ENCODE results near the gene MAGI1. TPM values are rescaled to one million over a fixed set of nuclear protein-coding genes. Genes with fewer than 3 reads are reported as not detected.

Gene MAGI1
- total RNA-seq, 1 donor from 2014 or later: 47.1 TPM

DNA sequence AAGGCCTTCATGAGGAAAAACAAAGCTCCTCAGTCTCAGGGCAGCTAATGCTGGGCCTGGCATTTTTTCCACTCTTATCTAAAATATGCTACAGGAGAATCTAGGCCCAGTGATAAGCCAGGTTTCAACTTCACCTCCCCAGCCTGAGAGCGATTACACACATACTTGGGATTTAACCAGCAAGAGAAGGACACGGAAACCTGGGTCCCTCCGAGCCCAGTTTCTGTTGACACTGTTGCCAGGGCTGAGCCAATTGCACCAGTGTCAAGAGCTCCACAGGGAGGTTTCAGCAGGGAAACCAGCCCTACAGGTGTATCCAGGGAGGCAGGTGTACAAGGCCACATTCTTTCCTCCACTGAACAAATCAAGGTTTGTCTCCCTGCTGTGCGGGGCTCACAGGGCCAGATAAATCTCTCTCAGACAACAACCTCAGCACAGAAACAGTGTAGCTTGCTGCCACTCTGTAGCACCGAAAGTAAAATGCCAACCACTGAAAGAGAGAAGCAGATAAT lies 85.4 kb downstream of the MAGI1 start:
- Histone ChIP-seq H3K4me1 (peaks cover 21% of the 10 kb centered on the region), H3K9me3 (no peaks in the 10 kb centered on the region), H3K27ac (peak overlapping the region; percentile 61), H3K4me3 (no peak overlapping the region), H3K27me3 (no peaks in the 10 kb centered on the region), H3K36me3 (no peaks in the 10 kb centered on the region)
- no peak for DNase-seq (ENCODE audit: extremely low spot score in 2 of 2)
- intact Hi-C loops (cut with DNase I): no loop called here
- peak in 1 of 2 donors; percentile 9 for TF ChIP-seq POLR2AphosphoS5 (IDR thresholded peaks at IDR 0.05; ENCODE audit: insufficient read depth in 1 of 2, low read depth in 1 of 2)
- no peak for TF ChIP-seq POLR2A (IDR thresholded peaks at IDR 0.05)

- TF ChIP-seq POLR2AphosphoS5 (IDR thresholded peaks at IDR 0.05; ENCODE audit: insufficient read depth in 1 of 2, low read depth in 1 of 2) (no peak), POLR2A (IDR thresholded peaks at IDR 0.05) (no peak)
- TF ChIP-seq, protein P1, sequence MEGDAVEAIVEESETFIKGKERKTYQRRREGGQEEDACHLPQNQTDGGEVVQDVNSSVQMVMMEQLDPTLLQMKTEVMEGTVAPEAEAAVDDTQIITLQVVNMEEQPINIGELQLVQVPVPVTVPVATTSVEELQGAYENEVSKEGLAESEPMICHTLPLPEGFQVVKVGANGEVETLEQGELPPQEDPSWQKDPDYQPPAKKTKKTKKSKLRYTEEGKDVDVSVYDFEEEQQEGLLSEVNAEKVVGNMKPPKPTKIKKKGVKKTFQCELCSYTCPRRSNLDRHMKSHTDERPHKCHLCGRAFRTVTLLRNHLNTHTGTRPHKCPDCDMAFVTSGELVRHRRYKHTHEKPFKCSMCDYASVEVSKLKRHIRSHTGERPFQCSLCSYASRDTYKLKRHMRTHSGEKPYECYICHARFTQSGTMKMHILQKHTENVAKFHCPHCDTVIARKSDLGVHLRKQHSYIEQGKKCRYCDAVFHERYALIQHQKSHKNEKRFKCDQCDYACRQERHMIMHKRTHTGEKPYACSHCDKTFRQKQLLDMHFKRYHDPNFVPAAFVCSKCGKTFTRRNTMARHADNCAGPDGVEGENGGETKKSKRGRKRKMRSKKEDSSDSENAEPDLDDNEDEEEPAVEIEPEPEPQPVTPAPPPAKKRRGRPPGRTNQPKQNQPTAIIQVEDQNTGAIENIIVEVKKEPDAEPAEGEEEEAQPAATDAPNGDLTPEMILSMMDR (IDR thresholded peaks at IDR 0.05): no peak
- no peaks in the 10 kb centered on the region for H3K27me3 ChIP-seq
- peak overlapping the region; percentile 61 for H3K27ac ChIP-seq
- intact Hi-C loops (cut with DNase I): no loop called here
- no peak overlapping the region for H3K4me3 ChIP-seq
- no peaks in the 10 kb centered on the region for H3K9me3 ChIP-seq
- no peaks in the 10 kb centered on the region for H3K36me3 ChIP-seq
- no peak for DNase-seq (ENCODE audit: extremely low spot score in 2 of 2)
- peaks cover 21% of the 10 kb centered on the region for H3K4me1 ChIP-seq
These were observed 85.9 kb downstream of the MAGI1 start for GRCh38 chr3:65952842-65953241.

DNA sequence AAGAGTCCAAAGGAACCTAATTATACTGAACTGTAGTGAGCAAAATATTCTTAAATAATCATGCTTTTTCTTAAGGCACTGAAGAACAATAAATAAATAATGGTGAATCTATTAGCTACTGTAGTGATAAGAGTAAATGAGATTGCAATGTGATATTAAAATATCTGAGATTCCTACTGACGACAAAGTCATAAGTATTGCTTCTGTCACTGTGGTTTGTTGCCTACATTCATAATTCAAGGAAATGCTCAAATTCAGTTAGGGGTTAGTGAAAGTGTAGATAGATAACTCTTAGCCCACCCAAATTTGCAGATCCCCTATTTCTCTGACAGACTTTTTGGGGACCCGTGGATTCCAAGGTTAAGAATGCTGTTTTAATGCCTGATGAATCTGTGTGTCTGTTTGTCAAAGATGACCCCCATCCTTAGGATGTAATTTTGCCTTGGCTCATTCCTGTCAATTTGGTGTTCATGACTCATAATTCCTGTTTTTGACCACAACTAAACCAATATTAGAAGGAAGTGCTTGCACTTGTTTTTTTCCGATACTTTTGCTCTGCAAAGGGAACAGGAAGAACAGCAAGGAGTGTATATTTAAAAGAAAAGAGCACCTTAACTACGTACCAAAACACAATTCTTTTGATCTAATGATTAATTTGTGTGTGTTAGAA lies 86.7 kb downstream of the MAGI1 start:
- Histone ChIP-seq H3K4me1 (peaks cover 21% of the 10 kb centered on the region), H3K27ac (peak overlapping the region; percentile 61), H3K36me3 (no peaks in the 10 kb centered on the region), H3K4me3 (no peak overlapping the region), H3K27me3 (no peaks in the 10 kb centered on the region), H3K9me3 (no peaks in the 10 kb centered on the region)
- DNase-seq (ENCODE audit: extremely low spot score in 2 of 2): no peak
- TF ChIP-seq POLR2A (IDR thresholded peaks at IDR 0.05): no peak
- no peak for TF ChIP-seq POLR2AphosphoS5 (IDR thresholded peaks at IDR 0.05; ENCODE audit: insufficient read depth in 1 of 2, low read depth in 1 of 2)
- TF ChIP-seq, protein P1 (IDR thresholded peaks at IDR 0.05): no peak
- intact Hi-C loops (cut with DNase I): no loop called here

GRCh38 chr3:65950340-65951326 lies 88.1 kb downstream of the MAGI1 start:
- TF ChIP-seq POLR2AphosphoS5 (IDR thresholded peaks at IDR 0.05; ENCODE audit: insufficient read depth in 1 of 2, low read depth in 1 of 2): no peak
- TF ChIP-seq, protein P1 (IDR thresholded peaks at IDR 0.05): no peak
- no peak for TF ChIP-seq POLR2A (IDR thresholded peaks at IDR 0.05)
- Histone ChIP-seq H3K36me3 (no peaks in the 10 kb centered on the region), H3K27ac (no peak overlapping the region), H3K4me3 (no peak overlapping the region), H3K4me1 (peaks cover 29% of the 10 kb centered on the region), H3K9me3 (no peaks in the 10 kb centered on the region), H3K27me3 (no peaks in the 10 kb centered on the region)
- intact Hi-C loops (cut with DNase I): no loop called here
- DNase-seq (ENCODE audit: extremely low spot score in 2 of 2): no peak

- Histone ChIP-seq H3K27me3 (no peaks in the 10 kb centered on the region), H3K27ac (no peak overlapping the region), H3K9me3 (no peaks in the 10 kb centered on the region), H3K4me3 (no peak overlapping the region), H3K4me1 (peaks cover 22% of the 10 kb centered on the region), H3K36me3 (no peaks in the 10 kb centered on the region)
- DNase-seq (ENCODE audit: extremely low spot score in 2 of 2): no peak
- intact Hi-C loops (cut with DNase I): no loop called here
- TF ChIP-seq, protein P1 (IDR thresholded peaks at IDR 0.05): no peak
- TF ChIP-seq POLR2A (IDR thresholded peaks at IDR 0.05): no peak
- peak in 1 of 2 donors; percentile 60 for TF ChIP-seq POLR2AphosphoS5 (IDR thresholded peaks at IDR 0.05; ENCODE audit: insufficient read depth in 1 of 2, low read depth in 1 of 2)
These were observed 89.7 kb downstream of the MAGI1 start for GRCh38 chr3:65948841-65949573.

All from vagina (tissue), 2 donors.